HEK293T (cell line): ENCODE results near the gene CD44.
A peak's percentile ranks its signal among the peaks of the same experiment; 100 is the strongest.

ENCODE experiments used
- CTCF ChIA-PET: fragments of 350-600 bp; formaldehyde crosslinking; extraction: SDS; loops from one replicate; lab custom pipeline; 2021; ENCODE audit warnings: antibody characterized with exemption, inconsistent platforms; lab: Yijun Ruan, JAX
- POLR2A ChIA-PET: fragments of 350-600 bp; formaldehyde crosslinking; extraction: SDS; loops from one replicate; lab custom pipeline; 2020; ENCODE audit warnings: antibody characterized with exemption, inconsistent platforms; lab: Yijun Ruan, JAX
- DNase-seq: peaks from one replicate; pipeline ENCODE4 v3.0.0; 2012; ENCODE audit warnings: mixed read lengths; ENCODE audit errors: extremely low spot score
- ARNT ChIP-seq: fragments of 450-650 bp; IDR thresholded peaks from 2 replicates; pipeline ENCODE4 v1.6.1; 2017; ENCODE audit warnings: mild to moderate bottlenecking
- BHLHE40 ChIP-seq: fragments of 450-650 bp; IDR thresholded peaks from 2 replicates; pipeline ENCODE4 v1.6.1; 2016; ENCODE audit warnings: mild to moderate bottlenecking, moderate library complexity, borderline replicate concordance
- CTBP1 ChIP-seq: fragments of 450-650 bp; IDR thresholded peaks from 2 replicates; pipeline ENCODE4 v1.6.1; 2016; ENCODE audit warnings: borderline replicate concordance
- ELF4 ChIP-seq: fragments of 450-650 bp; IDR thresholded peaks from 2 replicates; pipeline ENCODE4 v1.6.1; 2017; ENCODE audit warnings: antibody characterized with exemption
- FOXA1 ChIP-seq: fragments of 450-650 bp; IDR thresholded peaks from 2 replicates; pipeline ENCODE4 v1.6.1; 2016; ENCODE audit warnings: mild to moderate bottlenecking
- FOXK2 ChIP-seq: fragments of 450-650 bp; IDR thresholded peaks from 2 replicates; pipeline ENCODE4 v1.6.1; 2016; ENCODE audit warnings: mild to moderate bottlenecking
- FOXM1 ChIP-seq: fragments of 450-650 bp; IDR thresholded peaks from 2 replicates; pipeline ENCODE4 v1.6.1; 2017; ENCODE audit warnings: mild to moderate bottlenecking, borderline replicate concordance
- HDGF ChIP-seq: fragments of 450-650 bp; IDR thresholded peaks from 2 replicates; pipeline ENCODE4 v1.6.1; 2017; ENCODE audit warnings: antibody characterized with exemption, borderline replicate concordance
- L3MBTL2 ChIP-seq: fragments of 450-650 bp; conservative IDR thresholded peaks from 2 replicates; pipeline ENCODE4 v1.6.1; 2016; ENCODE audit warnings: mild to moderate bottlenecking
- LEF1 ChIP-seq: fragments of 450-650 bp; IDR thresholded peaks from 2 replicates; pipeline ENCODE4 v1.6.1; 2017; ENCODE audit warnings: mild to moderate bottlenecking, borderline replicate concordance
- NFRKB ChIP-seq: fragments of 450-650 bp; IDR thresholded peaks from 2 replicates; pipeline ENCODE4 v1.6.1; 2016; ENCODE audit warnings: mild to moderate bottlenecking, moderate library complexity
- PKNOX1 ChIP-seq: fragments of 450-650 bp; IDR thresholded peaks from 2 replicates; pipeline ENCODE4 v1.6.1; 2016
- SP1 ChIP-seq: fragments of 450-650 bp; IDR thresholded peaks from 2 replicates; pipeline ENCODE4 v1.6.1; 2017
- SUZ12 ChIP-seq: fragments of 450-650 bp; IDR thresholded peaks from 2 replicates; pipeline ENCODE4 v1.6.1; 2016; ENCODE audit warnings: mild to moderate bottlenecking
- TARDBP ChIP-seq: fragments of 450-650 bp; IDR thresholded peaks from 2 replicates; pipeline ENCODE4 v1.6.1; 2016
- ZNF384 ChIP-seq: fragments of 450-650 bp; IDR thresholded peaks from 2 replicates; pipeline ENCODE4 v1.6.1; 2016

CD44 gene

GRCh38 chr11:35235936-35236666, 97.1 kb downstream of the CD44 start:
- POLR2A ChIA-PET: interaction anchor here (0.6 kb wide), 1 partner anchor 85 kb away, joined by 3 read pairs; no protein-coding TSS in a partner anchor
- CTCF ChIA-PET: no interaction called here
- DNase-seq: no peak
- TF ChIP-seq CTBP1 (no peak), FOXK2 (no peak), FOXM1 (no peak), NFRKB (no peak), ELF4 (no peak)

DNA sequence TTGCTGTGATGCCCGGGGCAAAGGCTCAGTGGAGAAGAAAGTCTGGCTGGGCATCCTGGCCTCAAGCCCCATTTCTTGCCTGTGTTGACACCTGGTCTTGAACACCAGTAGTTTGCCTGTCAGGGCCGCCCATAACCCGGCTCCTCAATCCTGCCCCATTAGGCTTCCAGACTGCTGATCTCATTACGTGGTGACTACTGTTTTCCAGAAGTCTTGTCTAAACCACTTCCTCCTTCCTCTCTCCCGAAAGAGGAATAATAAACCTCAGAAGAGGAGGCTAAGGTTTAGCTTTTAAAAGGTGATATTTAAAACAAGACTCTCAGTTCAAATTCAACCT, 97.7 kb downstream of the CD44 start:
- POLR2A ChIA-PET: interaction anchor here (0.6 kb wide), 1 partner anchor 85 kb away, joined by 3 read pairs; no protein-coding TSS in a partner anchor
- TF ChIP-seq FOXA1 (no peak), ARNT (no peak), PKNOX1 (no peak), CTBP1 (no peak), TARDBP (no peak), FOXK2 (no peak), HDGF (no peak), ZNF384 (no peak)
- CTCF ChIA-PET: no interaction called here
- DNase-seq: no peak

GRCh38 chr11:35237351-35237750, 98.4 kb downstream of the CD44 start:
- no peak for DNase-seq
- TF ChIP-seq NFRKB (no peak), L3MBTL2 (no peak), SP1 (no peak), ZNF384 (no peak), BHLHE40 (no peak), FOXM1 (no peak), FOXK2 (no peak), CTBP1 (no peak)
- ChIA-PET CTCF (interaction anchor here (0.6 to 0.7 kb wide), 2 partner anchors 140 to 348 kb away, joined by 3 to 7 read pairs; no protein-coding TSS in a partner anchor), POLR2A (no interaction called here)

- CTCF ChIA-PET: interaction anchor here (0.6 to 0.7 kb wide), 2 partner anchors 141 to 349 kb away, joined by 3 to 7 read pairs; no protein-coding TSS in a partner anchor
- no peak for TF ChIP-seq BHLHE40
- TF ChIP-seq CTBP1: no peak
- no peak for TF ChIP-seq L3MBTL2
- no peak for TF ChIP-seq PKNOX1
- TF ChIP-seq HDGF: no peak
- TF ChIP-seq FOXK2: no peak
- TF ChIP-seq SUZ12: no peak
- TF ChIP-seq FOXA1: no peak
- no peak for TF ChIP-seq NFRKB
- no peak for TF ChIP-seq FOXM1
- no peak for TF ChIP-seq ELF4
- TF ChIP-seq ARNT: no peak
- TF ChIP-seq LEF1: no peak
- TF ChIP-seq TARDBP: no peak
- no peak for TF ChIP-seq SP1
- no peak for TF ChIP-seq ZNF384
- POLR2A ChIA-PET: no interaction called here
- peak; percentile 56 for DNase-seq
Observed at GRCh38 chr11:35237860-35238715, 99.1 kb downstream of the CD44 start.

- CTCF ChIA-PET: no interaction called here
- no peak for TF ChIP-seq SUZ12
- no peak for TF ChIP-seq FOXA1
- TF ChIP-seq ELF4: no peak
- no peak for TF ChIP-seq LEF1
- no peak for TF ChIP-seq HDGF
- no peak for TF ChIP-seq NFRKB
- TF ChIP-seq TARDBP: no peak
- TF ChIP-seq CTBP1: no peak
- TF ChIP-seq L3MBTL2: no peak
- no peak for TF ChIP-seq SP1
- no peak for TF ChIP-seq ARNT
- no peak for TF ChIP-seq FOXK2
- TF ChIP-seq ZNF384: no peak
- no peak for TF ChIP-seq BHLHE40
- no peak for TF ChIP-seq PKNOX1
- no peak for TF ChIP-seq FOXM1
- POLR2A ChIA-PET: no interaction called here
- no peak for DNase-seq
Observed at GRCh38 chr11:35238882-35239281, 99.9 kb downstream of the CD44 start.

- no peak for TF ChIP-seq FOXK2
- no peak for TF ChIP-seq FOXA1
- TF ChIP-seq LEF1: no peak
- TF ChIP-seq FOXM1: no peak
- TF ChIP-seq CTBP1: no peak
- TF ChIP-seq ELF4: no peak
- no peak for TF ChIP-seq SUZ12
- POLR2A ChIA-PET: no interaction called here
- no peak for DNase-seq
- CTCF ChIA-PET: no interaction called here
Observed at GRCh38 chr11:35239471-35240075, 100.6 kb downstream of the CD44 start.
